ENCODE results near the gene ZFPM1.
"Not testable (repeated sequence)": the region's sequence is repeated elsewhere in the genome, so short reads cannot be mapped to it uniquely, and the experiment has no call there.

The ZFPM1 gene

GRCh38 chr16:88453217-88453531 is at the start of gene ZFPM1:
ZFPM1 (plus strand) TSS chr16:88453280; CDS start chr16:88453639, 359 bp downstream.
- Mint-ChIP-seq H3K27ac (peak within 1 kb of the TSS; percentile 94), H3K9me3 (no peaks in the 10 kb centered on the region), H3K36me3 (ENCODE audit: low read depth) (peaks cover 8% of the 10 kb centered on the region), H3K4me1 (ENCODE audit: low read depth) (peaks cover 32% of the 10 kb centered on the region), H3K27me3 (no peaks in the 10 kb centered on the region), H3K4me3 (peak within 1 kb of the TSS; percentile 89)
- DNase-seq: no peak

GRCh38 chr16:88403794-88404581 is 49.1 kb upstream of the ZFPM1 start:
- no peak overlapping the region for H3K4me3 Mint-ChIP-seq
- H3K27me3 Mint-ChIP-seq: no peaks in the 10 kb centered on the region
- no peaks in the 10 kb centered on the region for H3K9me3 Mint-ChIP-seq
- DNase-seq: no peak
- H3K36me3 Mint-ChIP-seq (ENCODE audit: low read depth): no peaks in the 10 kb centered on the region
- H3K27ac Mint-ChIP-seq: no peak overlapping the region
- peaks cover 5% of the 10 kb centered on the region for H3K4me1 Mint-ChIP-seq (ENCODE audit: low read depth)

GRCh38 chr16:88404769-88405168 is 48.3 kb upstream of the ZFPM1 start:
- Mint-ChIP-seq H3K4me1 (ENCODE audit: low read depth) (peaks cover 5% of the 10 kb centered on the region), H3K4me3 (no peak overlapping the region), H3K36me3 (ENCODE audit: low read depth) (no peaks in the 10 kb centered on the region), H3K27me3 (no peaks in the 10 kb centered on the region), H3K9me3 (no peaks in the 10 kb centered on the region), H3K27ac (no peak overlapping the region)
- DNase-seq: no peak

- Mint-ChIP-seq H3K4me1 (ENCODE audit: low read depth) (peaks cover 5% of the 10 kb centered on the region), H3K27me3 (no peaks in the 10 kb centered on the region), H3K4me3 (no peak overlapping the region), H3K9me3 (no peaks in the 10 kb centered on the region), H3K27ac (no peak overlapping the region), H3K36me3 (ENCODE audit: low read depth) (no peaks in the 10 kb centered on the region)
- no peak for DNase-seq
Measured at GRCh38 chr16:88405216-88406060, 47.6 kb upstream of the ZFPM1 start.

- Mint-ChIP-seq H3K9me3 (no peaks in the 10 kb centered on the region), H3K4me3 (no peak overlapping the region), H3K27ac (no peak overlapping the region), H3K4me1 (ENCODE audit: low read depth) (peaks cover 5% of the 10 kb centered on the region), H3K27me3 (no peaks in the 10 kb centered on the region), H3K36me3 (ENCODE audit: low read depth) (no peaks in the 10 kb centered on the region)
- DNase-seq: no peak
Measured at GRCh38 chr16:88406096-88407041, 46.7 kb upstream of the ZFPM1 start.

GRCh38 chr16:88407042-88407420 is 46.0 kb upstream of the ZFPM1 start:
- H3K9me3 Mint-ChIP-seq: no peaks in the 10 kb centered on the region
- peaks cover 5% of the 10 kb centered on the region for H3K4me1 Mint-ChIP-seq (ENCODE audit: low read depth)
- DNase-seq: no peak
- H3K27ac Mint-ChIP-seq: no peak overlapping the region
- H3K4me3 Mint-ChIP-seq: no peak overlapping the region
- H3K36me3 Mint-ChIP-seq (ENCODE audit: low read depth): no peaks in the 10 kb centered on the region
- no peaks in the 10 kb centered on the region for H3K27me3 Mint-ChIP-seq

GRCh38 chr16:88407807-88408206 is 45.3 kb upstream of the ZFPM1 start:
- peaks cover 5% of the 10 kb centered on the region for H3K4me1 Mint-ChIP-seq (ENCODE audit: low read depth)
- no peaks in the 10 kb centered on the region for H3K36me3 Mint-ChIP-seq (ENCODE audit: low read depth)
- H3K27ac Mint-ChIP-seq: no peak overlapping the region
- DNase-seq: no peak
- H3K9me3 Mint-ChIP-seq: no peaks in the 10 kb centered on the region
- no peak overlapping the region for H3K4me3 Mint-ChIP-seq
- H3K27me3 Mint-ChIP-seq: no peaks in the 10 kb centered on the region

GRCh38 chr16:88408561-88409142 is 44.4 kb upstream of the ZFPM1 start:
- H3K27me3 Mint-ChIP-seq: no peaks in the 10 kb centered on the region
- H3K9me3 Mint-ChIP-seq: no peaks in the 10 kb centered on the region
- no peak overlapping the region for H3K27ac Mint-ChIP-seq
- no peak overlapping the region for H3K4me3 Mint-ChIP-seq
- H3K4me1 Mint-ChIP-seq (ENCODE audit: low read depth): peaks cover 5% of the 10 kb centered on the region
- no peaks in the 10 kb centered on the region for H3K36me3 Mint-ChIP-seq (ENCODE audit: low read depth)
- DNase-seq: no peak

GRCh38 chr16:88409296-88410065 is 43.6 kb upstream of the ZFPM1 start:
- DNase-seq: no peak
- Mint-ChIP-seq H3K27ac (no peak overlapping the region), H3K4me1 (ENCODE audit: low read depth) (peaks cover 5% of the 10 kb centered on the region), H3K36me3 (ENCODE audit: low read depth) (no peaks in the 10 kb centered on the region), H3K4me3 (no peak overlapping the region), H3K9me3 (no peaks in the 10 kb centered on the region), H3K27me3 (no peaks in the 10 kb centered on the region)

GRCh38 chr16:88410297-88410968 is 42.6 kb upstream of the ZFPM1 start:
- H3K27ac Mint-ChIP-seq; H3K27me3 Mint-ChIP-seq; H3K9me3 Mint-ChIP-seq; H3K4me1 Mint-ChIP-seq (ENCODE audit: low read depth); DNase-seq; H3K4me3 Mint-ChIP-seq; H3K36me3 Mint-ChIP-seq (ENCODE audit: low read depth): not testable (repeated sequence)

GRCh38 chr16:88411951-88412576 is 41.0 kb upstream of the ZFPM1 start:
- H3K36me3 Mint-ChIP-seq (ENCODE audit: low read depth): no peaks in the 10 kb centered on the region
- no peaks in the 10 kb centered on the region for H3K9me3 Mint-ChIP-seq
- H3K4me3 Mint-ChIP-seq: no peak overlapping the region
- H3K27ac Mint-ChIP-seq: no peak overlapping the region
- peaks cover 5% of the 10 kb centered on the region for H3K4me1 Mint-ChIP-seq (ENCODE audit: low read depth)
- H3K27me3 Mint-ChIP-seq: peaks cover 2% of the 10 kb centered on the region
- no peak for DNase-seq

GRCh38 chr16:88412766-88413165 is 40.3 kb upstream of the ZFPM1 start:
- peaks cover 2% of the 10 kb centered on the region for H3K27me3 Mint-ChIP-seq
- no peak overlapping the region for H3K27ac Mint-ChIP-seq
- H3K36me3 Mint-ChIP-seq (ENCODE audit: low read depth): no peaks in the 10 kb centered on the region
- H3K9me3 Mint-ChIP-seq: no peaks in the 10 kb centered on the region
- peaks cover 3% of the 10 kb centered on the region for H3K4me1 Mint-ChIP-seq (ENCODE audit: low read depth)
- no peak for DNase-seq
- H3K4me3 Mint-ChIP-seq: no peak overlapping the region

- peaks cover 2% of the 10 kb centered on the region for H3K27me3 Mint-ChIP-seq
- no peaks in the 10 kb centered on the region for H3K9me3 Mint-ChIP-seq
- H3K36me3 Mint-ChIP-seq (ENCODE audit: low read depth): no peaks in the 10 kb centered on the region
- no peak for DNase-seq
- H3K27ac Mint-ChIP-seq: no peak overlapping the region
- H3K4me3 Mint-ChIP-seq: no peak overlapping the region
- H3K4me1 Mint-ChIP-seq (ENCODE audit: low read depth): no peaks in the 10 kb centered on the region
Measured at GRCh38 chr16:88413231-88413630, 39.8 kb upstream of the ZFPM1 start.
